ENCODE data around the gene IRF2. TPM values are rescaled to one million over a fixed set of nuclear protein-coding genes. Genes with fewer than 3 reads are reported as not detected.

IRF2 gene
- total RNA-seq, result 10 to 100 TPM; 32.3 to 50.1 (median 36.4) TPM

- 0% methylated on average over 20 of the region's 66 CpGs for WGBS
- peaks cover 44 to 64% (median 55%) of the 10 kb centered on the region in 4 donors for H3K4me1 ChIP-seq
These were observed at the start of gene IRF2 for GRCh38 chr4:184474263-184475095. TSS of gene IRF2 (minus strand) at chr4:184474550. CDS start at chr4:184429064, 45,486 bp downstream.

GRCh38 chr4:184515606-184516005 lies 41.3 kb upstream of the IRF2 start:
- no peaks in the 10 kb centered on the region for H3K9me3 ChIP-seq
- TF ChIP-seq POLR2A (IDR thresholded peaks at IDR 0.05; ENCODE audit: low read depth) (no peak), CTCF (IDR thresholded peaks at IDR 0.05) (no peak), POLR2AphosphoS5 (IDR thresholded peaks at IDR 0.05) (no peak), EP300 (IDR thresholded peaks at IDR 0.05) (no peak)
- H3K4me3 ChIP-seq, result no peak overlapping the region
- H3K36me3 ChIP-seq, result no peaks in the 10 kb centered on the region
- no peak overlapping the region for H3K27ac ChIP-seq (replicated peaks in 1 of 4)
- DNase-seq (ENCODE audit: extremely low spot score), result peak; percentile 55
- H3K4me1 ChIP-seq, result peaks cover 6 to 17% (median 15%) of the 10 kb centered on the region in 4 donors
- intact Hi-C loops (cut with DNase I), result no loop called here
- WGBS, result 94% methylated on average over 3 of the region's 3 CpGs
- no peaks in the 10 kb centered on the region for H3K27me3 ChIP-seq

More at GRCh38 chr4:184474263-184475095, at the start of gene IRF2:
- Histone ChIP-seq H3K27ac (replicated peaks in 1 of 4) (peak within 1 kb of the TSS; percentile 92 to 98 (median 95)), H3K4me3 (peak within 1 kb of the TSS; percentile 68 to 93 (median 84)), H3K36me3 (peaks cover 0 to under 1% (median 0%) of the 10 kb centered on the region in 4 donors), H3K27me3 (no peaks in the 10 kb centered on the region), H3K9me3 (no peaks in the 10 kb centered on the region)
- TF ChIP-seq POLR2A (IDR thresholded peaks at IDR 0.05; ENCODE audit: low read depth) (peak; percentile 96), CTCF (IDR thresholded peaks at IDR 0.05) (peak in 2 of 3 experiments; percentile 16 to 30), POLR2AphosphoS5 (IDR thresholded peaks at IDR 0.05) (peak; percentile 99), EP300 (IDR thresholded peaks at IDR 0.05) (peak; percentile 70)
- peak; percentile 99 for DNase-seq (ENCODE audit: extremely low spot score)
- intact Hi-C loops (cut with DNase I), result loop anchor here (1.0 to 10.0 kb wide), 3 partner anchors 63 to 212 kb away; partner anchors contain the start of genes CASP3 and PRIMPOL

- peaks cover 0 to 8% (median 0%) of the 10 kb centered on the region in 4 donors for H3K9me3 ChIP-seq
- H3K27me3 ChIP-seq, result no peaks in the 10 kb centered on the region
- TF ChIP-seq POLR2AphosphoS5 (IDR thresholded peaks at IDR 0.05), result peak; percentile 17 to 32
- TF ChIP-seq EP300 (IDR thresholded peaks at IDR 0.05), result no peak
- no peak for TF ChIP-seq CTCF (IDR thresholded peaks at IDR 0.05)
- peak overlapping the region in 3 of 4 donors; percentile 18 to 29 (median 23) for H3K4me3 ChIP-seq
- H3K4me1 ChIP-seq, result peaks cover 6 to 17% (median 15%) of the 10 kb centered on the region in 4 donors
- 18% methylated on average over 7 of the region's 8 CpGs for WGBS
- DNase-seq (ENCODE audit: extremely low spot score), result peak; percentile 93
- H3K36me3 ChIP-seq, result no peaks in the 10 kb centered on the region
- H3K27ac ChIP-seq (replicated peaks in 1 of 4), result peak overlapping the region; percentile 38 to 67 (median 52)
- intact Hi-C loops (cut with DNase I), result no loop called here
These were observed 40.0 kb upstream of the IRF2 start for GRCh38 chr4:184514121-184514988.

- 49% methylated on average over 2 of the region's 2 CpGs for WGBS
- peaks cover 6 to 17% (median 15%) of the 10 kb centered on the region in 4 donors for H3K4me1 ChIP-seq
These were observed 39.4 kb upstream of the IRF2 start for GRCh38 chr4:184513802-184514120.

More at GRCh38 chr4:184513802-184514120, 39.4 kb upstream of the IRF2 start:
- TF ChIP-seq POLR2AphosphoS5 (IDR thresholded peaks at IDR 0.05) (no peak), CTCF (IDR thresholded peaks at IDR 0.05) (no peak), POLR2A (IDR thresholded peaks at IDR 0.05; ENCODE audit: low read depth) (no peak), EP300 (IDR thresholded peaks at IDR 0.05) (no peak)
- Histone ChIP-seq H3K4me3 (peak overlapping the region in 1 of 4 donors; percentile 29), H3K9me3 (peaks cover 0 to 8% (median 0%) of the 10 kb centered on the region in 4 donors), H3K27me3 (no peaks in the 10 kb centered on the region), H3K27ac (replicated peaks in 1 of 4) (peak overlapping the region; percentile 38 to 67 (median 52)), H3K36me3 (no peaks in the 10 kb centered on the region)
- intact Hi-C loops (cut with DNase I), result no loop called here
- DNase-seq (ENCODE audit: extremely low spot score), result no peak
